HG02840 (cell line): Measurements from ENCODE around the gene RIT2.

Experiments
- ATAC-seq: cut with Tn5 transposase; IDR thresholded peaks from one replicate; pipeline ENCODE4 v1.9.1; 2021; ENCODE audit warnings: mild to moderate bottlenecking, moderate library complexity, moderate number of reproducible peaks; ENCODE audit not compliant: unreplicated experiment, low FRiP score

Gene RIT2

DNA sequence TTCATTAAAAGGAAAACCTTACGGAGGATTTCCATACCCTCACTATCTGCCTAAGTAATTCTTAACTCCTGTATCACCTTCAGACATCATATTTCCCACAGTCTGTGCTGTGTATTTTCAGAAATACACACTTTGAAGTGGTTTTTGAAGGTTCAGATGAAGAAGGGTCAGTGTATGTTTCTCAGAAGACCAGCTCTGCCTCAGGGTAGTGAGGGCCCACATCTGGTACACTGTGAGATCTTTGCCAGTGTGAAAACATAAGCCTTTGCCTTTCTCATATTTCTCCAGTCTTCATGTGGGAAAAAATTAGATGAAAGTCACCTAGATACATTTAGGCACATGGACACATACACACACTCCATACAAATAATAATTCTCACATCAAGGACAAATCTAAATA, 408.4 kb downstream of the RIT2 start:
- ATAC-seq: no peak

DNA sequence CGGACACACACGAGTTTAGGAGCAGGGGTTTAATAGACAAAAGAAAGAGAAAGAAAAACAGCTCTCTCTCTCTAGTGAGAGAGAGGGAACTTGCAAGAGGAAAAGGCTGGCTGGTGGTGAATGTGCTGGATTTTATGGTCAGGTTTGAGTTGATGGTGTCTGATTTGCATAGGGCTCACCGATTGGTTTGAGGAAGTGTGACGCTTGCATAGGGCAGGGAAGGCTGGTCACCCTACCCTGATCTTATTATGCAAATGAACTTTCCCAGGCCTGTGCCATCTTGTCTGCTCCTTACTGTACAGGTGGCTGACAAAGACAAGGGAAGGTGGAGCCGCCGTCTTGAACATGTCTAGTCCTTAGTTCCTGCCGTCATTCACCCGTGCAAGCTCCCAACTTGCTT, 408.9 kb downstream of the RIT2 start:
- ATAC-seq: no peak

DNA sequence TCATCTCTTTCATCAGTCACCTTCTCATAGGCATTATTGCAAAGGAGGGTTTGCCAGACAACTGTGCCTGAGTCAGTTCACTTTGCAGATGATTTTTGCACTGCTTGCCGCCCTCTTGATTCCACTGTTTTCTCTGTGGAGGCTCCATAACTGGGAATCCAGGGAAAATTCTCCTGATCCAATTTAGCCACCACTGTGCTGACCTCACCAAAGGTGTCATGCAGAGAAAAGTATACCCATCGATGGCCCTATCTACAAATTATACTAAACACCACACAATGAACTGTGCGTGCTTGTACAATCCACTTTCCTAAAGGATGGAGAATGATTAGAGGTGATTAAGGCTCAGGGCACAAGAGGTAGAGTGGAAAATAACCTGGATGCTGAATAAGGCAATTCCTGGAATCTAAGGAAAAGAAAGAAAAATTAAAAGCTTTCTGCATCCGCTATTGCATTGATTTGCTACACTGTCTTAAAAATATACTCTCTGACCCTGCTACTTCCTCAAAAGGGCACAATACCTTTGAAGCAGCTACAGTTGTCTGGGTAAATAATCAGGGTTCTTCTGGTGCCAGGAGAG, 409.4 kb downstream of the RIT2 start:
- no peak for ATAC-seq
